Glomerular visceral epithelial cell (primary cell): ENCODE measurements around the gene FAM9B.
A peak's percentile ranks its signal among the peaks of the same experiment; 100 is the strongest.
"Not testable (repeated sequence)": the region's sequence is repeated elsewhere in the genome, so short reads cannot be mapped to it uniquely, and the experiment has no call there.

ENCODE experiments used
- DNase-seq: peaks from one replicate; pipeline ENCODE4 v3.0.0-alpha.2; 2016; ENCODE audit errors: extremely low spot score

FAM9B gene

GRCh38 chrX:9033989-9034388 lies at the start of gene FAM9B:
TSS of gene FAM9B (minus strand) at chrX:9034127. CDS start at chrX:9032986, 1,141 bp downstream.
- no peak for DNase-seq

- no peak for DNase-seq
Observed at GRCh38 chrX:9081271-9081670, 47.3 kb upstream of the FAM9B start.

- DNase-seq, result no peak
Observed at GRCh38 chrX:9074326-9074725, 40.4 kb upstream of the FAM9B start.

GRCh38 chrX:9072281-9072680 lies 38.4 kb upstream of the FAM9B start:
- DNase-seq, result no peak

GRCh38 chrX:9071031-9071650 lies 37.2 kb upstream of the FAM9B start:
- DNase-seq, result peak; percentile 23

GRCh38 chrX:9069573-9069972 lies 35.6 kb upstream of the FAM9B start:
- no peak for DNase-seq

- no peak for DNase-seq
Observed at GRCh38 chrX:9064694-9065093, 30.8 kb upstream of the FAM9B start.

- no peak for DNase-seq
Observed at GRCh38 chrX:9062641-9063040, 28.7 kb upstream of the FAM9B start.

- no peak for DNase-seq
Observed at GRCh38 chrX:9055354-9055753, 21.4 kb upstream of the FAM9B start.

GRCh38 chrX:9052081-9052480 lies 18.2 kb upstream of the FAM9B start:
- no peak for DNase-seq

GRCh38 chrX:9050331-9050730 lies 16.4 kb upstream of the FAM9B start:
- DNase-seq, result no peak

- DNase-seq, result no peak
Observed at GRCh38 chrX:9048801-9049200, 14.9 kb upstream of the FAM9B start.

- no peak for DNase-seq
Observed at GRCh38 chrX:9038244-9038643, 4.3 kb upstream of the FAM9B start.

GRCh38 chrX:9037296-9037695 lies 3.4 kb upstream of the FAM9B start:
- no peak for DNase-seq

- no peak for DNase-seq
Observed at GRCh38 chrX:9033586-9033985, 341 bp downstream of the FAM9B start.

GRCh38 chrX:9033179-9033578 lies 748 bp downstream of the FAM9B start:
- DNase-seq, result no peak

- DNase-seq, result no peak
Observed at GRCh38 chrX:9023293-9023692, 10.6 kb downstream of the FAM9B start.

- DNase-seq, result no peak
Observed at GRCh38 chrX:9019151-9019550, 14.8 kb downstream of the FAM9B start.

- not testable (repeated sequence) for DNase-seq
Observed at GRCh38 chrX:9018332-9018731, 15.6 kb downstream of the FAM9B start.

GRCh38 chrX:9003041-9003440 lies 30.9 kb downstream of the FAM9B start:
- DNase-seq, result no peak

GRCh38 chrX:8988446-8988845 lies 45.5 kb downstream of the FAM9B start:
- DNase-seq, result no peak

- DNase-seq, result no peak
Observed at GRCh38 chrX:8987672-8988250, 46.2 kb downstream of the FAM9B start.

GRCh38 chrX:8984231-8984630 lies 49.7 kb downstream of the FAM9B start:
- DNase-seq, result no peak

- DNase-seq, result no peak
Observed at GRCh38 chrX:8981723-8982122, 52.2 kb downstream of the FAM9B start.
